OCI-M2 (cell line): ENCODE data around the gene TTBK1.

ENCODE experiments used
- DNase-seq: peaks from one replicate; lab custom pipeline; 2025; ENCODE audit not compliant: unreplicated experiment; lab: John Stamatoyannopoulos, UW

The TTBK1 gene

DNA sequence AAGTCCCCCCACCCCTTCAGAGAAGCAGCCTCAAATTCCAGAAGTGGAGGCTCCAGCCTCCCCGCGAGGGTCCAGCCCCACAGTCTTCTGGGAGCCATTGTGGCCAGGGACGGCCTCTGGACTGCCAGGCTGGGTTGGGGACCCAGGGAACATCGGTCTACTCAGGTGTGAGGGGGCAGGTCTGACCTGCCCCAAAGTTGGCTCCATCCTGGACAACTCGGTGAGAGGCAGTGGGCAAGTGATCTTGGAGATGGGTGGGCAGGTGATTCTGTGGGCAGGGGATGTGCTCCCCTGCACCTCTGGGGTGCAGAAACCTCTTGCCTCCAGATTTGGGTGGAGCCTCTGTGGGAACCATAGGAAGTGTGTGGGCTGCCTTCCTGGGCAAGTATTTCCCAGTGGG is 42.6 kb downstream of the TTBK1 start:
- DNase-seq: no peak

DNA sequence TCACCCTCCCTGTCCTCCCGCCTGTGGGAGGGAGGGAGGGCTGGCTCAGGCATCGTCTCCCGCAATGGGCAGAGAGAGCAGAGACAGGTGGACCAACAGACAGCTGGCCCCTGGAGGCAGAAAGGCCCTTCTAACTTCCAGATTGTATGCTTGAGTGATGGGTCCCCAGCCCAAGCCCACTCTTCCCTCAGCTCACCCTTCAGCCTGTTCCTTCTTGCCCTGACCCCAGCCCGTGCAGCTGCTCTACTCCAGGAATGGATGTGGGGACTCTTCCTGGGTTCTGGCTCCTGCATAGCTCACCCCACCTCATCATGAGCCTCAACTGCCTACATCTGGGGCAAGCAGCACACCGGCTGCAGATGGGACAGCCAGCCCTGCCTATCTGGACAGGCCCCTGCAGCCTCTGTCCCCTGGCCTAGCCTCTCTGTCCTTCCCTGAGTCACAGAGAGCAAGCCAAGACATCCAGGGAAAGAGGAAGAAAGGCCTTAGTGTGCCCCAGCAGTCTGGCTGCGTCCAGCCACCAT is 43.2 kb downstream of the TTBK1 start:
- no peak for DNase-seq

DNA sequence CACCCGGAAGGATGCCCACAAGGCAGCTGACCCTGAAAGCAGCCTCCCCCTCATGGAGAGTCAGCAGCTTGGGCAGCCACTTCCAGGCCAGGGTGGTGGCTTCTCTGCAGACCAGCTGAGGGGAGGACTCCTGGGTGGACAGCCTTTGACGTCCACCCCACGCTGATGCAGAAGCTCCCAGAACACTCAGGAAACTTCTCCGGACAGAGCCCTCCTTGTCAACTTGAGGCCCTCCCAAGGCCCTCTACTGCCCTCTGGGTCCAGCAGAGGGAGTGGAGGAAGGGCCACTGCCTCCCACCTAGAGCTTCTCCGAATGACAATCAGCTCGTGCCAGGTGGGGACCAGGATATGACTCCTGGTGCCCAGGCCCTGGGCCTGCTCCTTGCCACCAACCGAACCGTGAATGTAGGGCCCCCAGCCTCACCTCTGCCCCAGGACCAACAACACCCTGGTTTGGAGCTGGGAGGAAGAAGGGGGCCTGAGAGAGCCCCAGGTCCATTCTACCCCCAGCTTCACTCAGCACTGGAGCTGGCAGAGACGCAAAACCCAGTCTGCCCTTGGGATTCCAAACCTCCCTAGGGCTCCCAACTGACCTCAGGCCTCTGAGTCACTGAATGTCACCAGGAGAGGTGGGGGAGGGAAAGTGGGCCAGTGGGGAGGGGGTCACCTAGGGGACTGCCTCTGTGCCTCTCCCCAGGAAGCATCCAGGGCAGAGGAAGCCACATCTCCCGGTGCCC is 43.9 kb downstream of the TTBK1 start:
- no peak for DNase-seq

DNA sequence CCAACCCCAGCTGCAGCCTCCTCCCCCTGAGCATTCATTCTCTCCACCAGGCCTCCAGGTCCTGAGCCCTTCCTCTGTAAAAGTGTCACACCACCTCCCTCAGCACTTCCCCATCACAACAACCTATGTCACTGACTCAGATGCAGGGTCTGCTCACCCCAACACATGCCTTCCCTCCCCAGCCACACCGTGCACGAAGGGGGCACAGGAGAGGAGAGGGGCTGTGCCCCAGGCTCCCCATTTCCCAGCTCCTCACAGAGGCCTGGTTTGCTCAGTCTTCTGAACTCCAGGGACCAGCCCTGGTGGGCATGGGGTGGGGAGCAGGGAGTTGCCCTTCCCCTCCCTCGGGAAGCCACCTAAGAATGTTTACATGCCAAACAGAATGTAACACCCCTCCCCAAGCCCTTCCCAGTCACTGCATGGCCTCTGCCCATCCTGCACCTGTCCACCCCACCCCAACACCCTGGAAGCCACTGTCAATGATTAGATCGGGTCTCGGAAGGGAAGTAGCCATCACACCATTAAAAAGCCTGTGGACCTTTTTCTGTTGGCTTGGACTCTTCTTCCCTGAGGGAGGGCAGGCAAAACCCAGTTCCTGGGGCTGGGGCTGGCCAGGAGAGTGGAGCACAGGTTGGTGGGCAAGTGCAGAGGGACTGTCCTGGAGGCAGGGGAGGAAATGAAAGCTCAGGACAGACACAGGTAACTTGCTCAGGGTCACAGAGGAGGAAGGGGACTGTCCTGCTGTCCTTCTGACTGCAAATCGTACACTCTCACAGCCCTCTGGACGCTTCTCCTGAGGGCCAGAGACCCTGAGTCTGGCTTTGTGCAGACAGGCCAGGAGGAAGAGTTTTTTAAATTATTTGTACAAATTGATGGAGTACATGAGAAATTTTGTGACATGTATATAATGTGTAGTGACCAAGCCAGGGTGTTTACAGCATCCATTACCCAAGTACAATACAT is 44.7 kb downstream of the TTBK1 start:
- DNase-seq: no peak

DNA sequence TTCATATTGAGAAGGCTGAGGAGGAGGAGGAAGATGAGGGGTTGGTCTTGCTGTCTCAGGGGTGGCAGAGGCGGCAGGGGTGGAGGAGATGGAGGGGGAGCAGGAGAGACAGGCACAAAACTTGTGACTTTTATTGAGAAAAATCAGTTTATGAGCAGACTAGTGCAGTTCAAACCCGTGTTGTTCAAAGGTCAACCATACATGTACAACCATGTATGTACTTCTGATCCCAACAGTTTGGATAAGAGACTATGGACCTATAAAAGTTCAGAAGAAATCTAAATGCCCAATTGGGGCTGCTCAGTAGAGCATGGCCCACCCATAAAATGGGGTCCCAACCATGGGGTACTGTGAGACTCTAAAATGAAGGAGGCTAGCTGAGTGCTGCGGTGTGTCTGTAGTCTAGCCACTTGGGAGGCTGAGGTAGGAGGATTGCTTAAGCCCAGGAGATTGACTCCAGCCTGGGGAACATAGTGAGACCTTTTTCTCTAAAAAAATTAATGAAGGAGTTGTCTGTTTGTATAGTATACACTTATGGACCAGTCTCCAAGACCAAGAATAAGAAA is 47.1 kb downstream of the TTBK1 start:
- no peak for DNase-seq

DNA sequence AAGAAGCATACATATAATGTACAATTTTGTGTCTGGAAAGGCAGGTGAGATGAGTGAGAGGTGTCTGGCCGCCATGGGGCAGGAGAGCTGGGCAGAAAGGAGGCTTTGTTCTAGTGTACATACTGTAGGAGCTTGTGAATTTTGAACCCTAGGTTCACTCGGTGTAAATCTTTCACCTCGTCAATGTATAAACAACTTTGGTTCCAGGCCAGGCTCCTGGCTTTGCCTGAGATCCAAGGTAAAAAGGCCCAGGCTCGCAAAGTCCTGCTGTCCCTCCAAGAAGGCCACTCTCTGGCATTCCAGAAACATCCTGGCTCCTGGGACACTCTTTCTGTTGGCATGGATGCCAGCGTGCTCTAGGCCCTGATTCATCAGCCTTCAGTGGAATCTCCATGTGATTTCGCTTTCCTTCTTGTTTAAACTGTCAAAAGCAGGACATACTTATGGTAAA is 47.6 kb downstream of the TTBK1 start:
- no peak for DNase-seq

DNA sequence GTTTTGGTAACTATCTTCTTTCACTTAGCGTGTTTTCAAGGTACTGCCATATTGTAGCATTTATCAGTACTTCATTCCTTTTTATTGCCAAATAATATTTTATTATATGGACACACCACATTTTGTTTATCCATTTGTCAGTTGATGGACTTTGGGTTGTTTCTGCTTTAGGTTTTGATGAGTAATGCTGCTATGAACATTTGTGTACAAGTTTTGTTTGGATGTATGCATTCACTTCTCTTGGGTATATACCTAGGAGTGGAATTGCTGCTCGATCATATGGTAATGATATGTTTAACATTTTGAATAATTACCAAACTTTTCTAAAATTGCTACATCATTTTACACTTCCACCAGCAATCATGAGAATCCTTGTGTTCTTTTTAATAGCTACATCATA is 48.4 kb downstream of the TTBK1 start:
- DNase-seq: no peak

DNA sequence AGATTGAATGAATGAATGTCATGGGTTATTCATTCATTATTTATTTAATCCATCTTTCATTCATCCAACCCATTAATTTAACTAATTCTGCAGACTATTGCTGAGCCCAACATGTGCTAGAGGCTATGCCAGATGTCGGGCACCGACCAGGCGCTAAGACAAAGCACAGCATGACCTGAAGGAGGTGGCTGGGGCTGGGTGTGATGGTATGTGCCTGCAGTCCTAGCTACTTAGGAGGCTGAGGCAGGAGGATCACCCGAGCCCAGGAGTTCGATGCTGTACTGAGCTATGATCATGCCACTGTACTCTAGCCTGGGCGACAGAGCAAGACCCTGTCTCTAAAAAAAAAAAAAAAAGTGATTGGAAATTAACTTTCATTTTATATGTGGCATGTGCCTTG is 49.1 kb downstream of the TTBK1 start:
- DNase-seq: no peak

DNA sequence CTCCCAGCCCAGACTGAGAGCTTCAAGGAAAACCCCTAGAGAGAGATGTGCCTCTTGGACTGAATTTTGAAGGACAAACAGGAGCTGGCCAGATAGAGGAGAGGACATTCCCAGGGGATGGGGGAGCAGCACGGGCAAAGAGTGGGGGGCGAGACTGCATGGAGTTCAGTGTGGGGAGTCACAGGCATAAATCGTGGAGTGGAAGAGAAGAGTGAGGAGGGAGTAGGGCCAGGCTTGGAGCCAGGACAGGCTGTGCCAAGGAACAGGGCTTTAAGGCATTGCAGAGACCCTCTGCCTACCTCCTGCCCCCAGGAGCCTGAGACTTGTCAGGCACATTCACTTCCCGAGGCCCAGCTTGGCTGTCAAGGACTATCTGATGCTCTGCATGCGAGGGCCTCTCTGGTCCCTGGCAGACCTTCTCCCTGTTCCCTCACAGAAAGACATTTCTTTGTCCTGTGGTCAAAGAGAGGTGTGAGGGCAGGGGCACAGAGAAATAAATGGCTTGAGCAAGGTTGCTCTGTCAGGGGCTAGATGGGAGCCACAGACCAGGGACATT is 49.6 kb downstream of the TTBK1 start:
- no peak for DNase-seq

DNA sequence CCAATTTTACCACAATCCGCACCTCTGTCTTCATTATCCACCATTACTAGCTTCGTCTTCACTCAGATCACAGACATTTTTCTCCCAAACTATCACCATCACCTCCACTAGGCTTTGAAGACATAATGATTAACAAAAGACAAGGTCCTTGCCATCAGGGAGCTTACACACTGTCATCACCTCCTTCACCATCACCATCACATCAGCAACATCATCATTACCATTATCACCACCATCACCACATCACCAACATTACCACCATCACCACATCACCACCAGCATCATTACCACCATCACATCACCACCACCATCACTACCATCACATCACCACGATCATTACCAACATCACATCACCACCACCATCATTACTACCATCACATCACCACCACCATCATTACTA is 50.4 kb downstream of the TTBK1 start:
- no peak for DNase-seq

DNA sequence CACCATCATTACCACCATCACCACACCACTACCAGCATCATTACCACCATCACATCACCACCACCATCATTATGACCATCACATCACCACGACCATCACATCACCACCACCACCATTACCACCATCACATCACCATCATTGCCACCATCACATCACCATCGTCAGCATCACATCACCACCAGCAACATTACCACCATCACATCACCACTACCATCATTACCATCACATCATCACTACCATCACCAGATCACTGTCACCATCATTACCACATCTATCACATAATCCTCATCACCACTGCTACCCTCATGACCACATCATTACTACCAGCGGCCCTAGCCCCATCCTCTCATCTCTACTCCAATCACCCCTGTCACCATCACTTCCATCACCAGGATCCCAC is 51.3 kb downstream of the TTBK1 start:
- no peak for DNase-seq

DNA sequence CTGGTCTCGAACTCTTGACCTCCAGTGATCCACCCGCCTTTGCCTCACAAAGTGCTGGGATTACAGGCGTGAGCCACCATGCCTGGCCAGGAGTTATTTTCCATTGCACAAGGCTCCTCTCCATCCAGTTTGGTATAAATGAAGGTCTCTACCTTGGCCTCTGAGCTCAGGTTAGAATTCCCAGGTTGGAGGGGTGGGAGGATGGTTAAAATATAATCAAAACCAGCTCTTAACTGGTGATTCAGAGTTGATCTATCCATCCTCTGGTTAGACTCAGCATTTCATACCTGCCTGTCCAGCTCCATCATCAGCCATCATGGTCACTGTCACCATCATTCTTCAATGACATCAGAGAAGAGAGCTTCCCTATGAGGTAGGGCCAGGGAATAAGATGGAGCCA is 52.2 kb downstream of the TTBK1 start:
- DNase-seq: no peak

DNA sequence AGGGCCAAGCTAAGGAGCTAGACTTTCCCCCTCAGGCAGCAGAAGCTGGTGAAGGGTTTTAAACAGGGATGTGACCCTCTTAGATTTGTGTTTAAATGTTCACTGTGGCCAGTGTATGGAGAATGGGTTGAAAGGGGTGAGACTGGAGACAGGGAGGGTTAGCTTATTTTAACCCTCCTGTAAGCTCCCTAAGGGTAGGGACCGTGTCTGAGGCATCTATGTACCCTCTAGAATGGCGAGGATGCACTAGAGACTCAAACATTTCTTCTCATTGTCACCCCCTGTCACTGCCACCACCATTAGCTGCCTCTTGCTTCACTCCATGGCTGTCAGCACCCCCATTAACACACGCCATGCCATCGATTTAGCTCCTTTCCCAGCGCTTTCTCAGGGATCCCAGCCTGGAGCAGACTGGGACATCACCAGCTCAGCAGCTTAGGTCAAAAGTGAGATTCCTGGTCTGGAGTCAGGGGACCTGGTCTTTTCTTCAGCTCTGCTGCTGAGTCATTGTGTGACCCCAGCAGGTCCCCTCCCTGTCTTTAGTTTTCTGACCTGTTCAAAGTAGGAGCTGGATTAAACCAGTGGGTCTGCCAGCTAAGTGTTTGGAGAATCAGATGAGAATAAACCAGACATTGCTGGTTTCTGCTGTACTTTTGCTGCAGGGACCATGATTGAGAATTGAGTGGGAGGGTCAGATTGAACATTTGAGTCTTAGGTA is 53.7 kb downstream of the TTBK1 start:
- no peak for DNase-seq

DNA sequence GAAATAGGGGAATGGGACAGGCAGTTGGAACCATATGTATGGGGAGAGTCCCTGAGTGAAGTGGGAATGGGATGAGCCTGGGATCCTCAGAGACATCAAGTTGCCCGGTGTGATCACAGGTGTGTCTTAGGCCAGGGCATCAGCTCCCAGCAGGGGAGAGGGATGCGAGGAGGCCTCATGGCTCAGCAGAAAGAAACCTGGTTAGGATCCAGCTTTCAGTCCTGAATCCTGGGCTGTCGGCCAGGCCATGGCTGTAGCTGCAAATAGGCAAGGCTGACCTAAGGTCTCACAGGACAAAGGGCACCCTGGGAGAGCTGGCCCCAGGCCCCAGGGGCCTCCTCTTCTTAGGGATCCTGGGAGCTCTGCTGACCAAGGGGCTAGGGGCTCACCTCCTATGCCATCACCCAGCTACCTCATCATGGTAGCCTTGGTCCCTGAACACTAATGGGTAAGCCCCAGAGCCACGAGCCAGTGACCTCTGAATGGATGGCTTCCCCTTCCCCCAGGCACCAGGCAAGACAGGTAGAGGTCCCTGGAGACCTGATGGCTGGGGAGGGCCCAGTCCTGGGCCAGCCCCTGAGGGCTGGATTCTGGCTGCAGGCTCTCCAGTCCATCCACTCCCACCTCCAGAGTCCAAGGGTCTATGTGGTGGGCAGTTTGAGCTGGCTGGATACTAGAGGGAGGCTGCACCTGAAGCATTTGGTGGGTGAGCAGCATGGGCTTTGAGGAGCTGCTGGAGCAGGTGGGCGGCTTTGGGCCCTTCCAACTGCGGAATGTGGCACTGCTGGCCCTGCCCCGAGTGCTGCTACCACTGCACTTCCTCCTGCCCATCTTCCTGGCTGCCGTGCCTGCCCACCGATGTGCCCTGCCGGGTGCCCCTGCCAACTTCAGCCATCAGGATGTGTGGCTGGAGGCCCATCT is 54.6 kb downstream of the TTBK1 start, which contains the start of gene SLC22A7:
SLC22A7 (plus strand) TSS at position 617 of the 921 bp plus-strand sequence; CDS start at position 716, 99 bp downstream.
- no peak for DNase-seq

DNA sequence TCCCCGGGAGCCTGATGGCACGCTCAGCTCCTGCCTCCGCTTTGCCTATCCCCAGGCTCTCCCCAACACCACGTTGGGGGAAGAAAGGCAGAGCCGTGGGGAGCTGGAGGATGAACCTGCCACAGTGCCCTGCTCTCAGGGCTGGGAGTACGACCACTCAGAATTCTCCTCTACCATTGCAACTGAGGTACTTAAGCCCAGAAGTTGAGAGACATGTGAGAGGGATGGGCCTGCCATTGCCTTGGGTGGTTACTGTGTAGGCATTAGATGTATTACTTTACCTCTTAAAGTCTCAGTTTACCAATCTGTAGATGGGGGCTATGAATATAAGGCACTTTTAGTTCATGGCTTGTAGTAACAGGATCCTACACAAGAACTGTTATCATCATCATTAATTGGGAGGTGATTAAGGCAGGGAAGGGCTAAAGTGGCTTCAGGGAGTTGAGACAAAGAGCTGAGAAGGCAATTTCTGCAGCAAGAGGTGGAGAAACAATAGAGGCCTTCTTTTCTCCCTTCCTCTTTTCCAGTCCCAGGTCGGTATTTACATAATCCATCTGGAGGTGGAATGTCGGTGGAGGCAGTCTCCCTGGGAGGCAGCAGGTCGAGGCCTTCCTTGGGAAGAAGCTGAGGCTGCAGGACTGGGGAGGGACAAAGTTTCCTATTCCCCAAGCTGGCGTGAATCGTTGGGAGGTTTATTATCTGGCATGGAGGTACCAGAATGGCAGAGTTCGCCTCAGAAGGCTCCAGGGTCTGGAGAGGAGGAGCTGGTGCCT is 55.5 kb downstream of the TTBK1 start:
- DNase-seq: no peak

DNA sequence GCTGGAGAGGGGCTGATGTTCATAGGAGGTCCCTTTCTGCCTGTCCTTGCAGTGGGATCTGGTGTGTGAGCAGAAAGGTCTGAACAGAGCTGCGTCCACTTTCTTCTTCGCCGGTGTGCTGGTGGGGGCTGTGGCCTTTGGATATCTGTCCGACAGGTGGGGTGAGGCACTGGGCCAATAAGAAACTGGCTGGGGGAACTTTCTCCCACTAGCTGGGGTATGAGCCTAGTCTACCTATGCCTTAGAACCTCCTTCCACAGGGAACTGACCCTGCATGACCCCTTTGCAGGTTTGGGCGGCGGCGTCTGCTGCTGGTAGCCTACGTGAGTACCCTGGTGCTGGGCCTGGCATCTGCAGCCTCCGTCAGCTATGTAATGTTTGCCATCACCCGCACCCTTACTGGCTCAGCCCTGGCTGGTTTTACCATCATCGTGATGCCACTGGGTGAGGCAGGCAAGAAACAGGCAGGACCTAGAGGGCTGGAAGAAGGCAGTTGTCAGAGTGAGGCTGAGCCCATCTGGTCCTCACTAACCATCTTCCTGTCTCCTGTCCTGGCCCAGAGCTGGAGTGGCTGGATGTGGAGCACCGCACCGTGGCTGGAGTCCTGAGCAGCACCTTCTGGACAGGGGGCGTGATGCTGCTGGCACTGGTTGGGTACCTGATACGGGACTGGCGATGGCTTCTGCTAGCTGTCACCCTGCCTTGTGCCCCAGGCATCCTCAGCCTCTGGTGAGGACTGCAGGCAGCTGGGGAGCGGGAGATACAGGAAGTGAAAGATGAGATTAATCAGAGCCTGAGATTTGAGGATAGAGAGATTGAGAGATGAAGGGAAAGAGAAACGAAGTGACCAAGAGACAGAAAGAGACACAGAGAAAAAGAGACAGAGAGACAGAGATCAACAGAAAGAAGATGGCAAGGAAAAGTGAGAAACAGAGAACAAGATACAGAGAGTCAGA is 56.3 kb downstream of the TTBK1 start:
- DNase-seq: no peak

DNA sequence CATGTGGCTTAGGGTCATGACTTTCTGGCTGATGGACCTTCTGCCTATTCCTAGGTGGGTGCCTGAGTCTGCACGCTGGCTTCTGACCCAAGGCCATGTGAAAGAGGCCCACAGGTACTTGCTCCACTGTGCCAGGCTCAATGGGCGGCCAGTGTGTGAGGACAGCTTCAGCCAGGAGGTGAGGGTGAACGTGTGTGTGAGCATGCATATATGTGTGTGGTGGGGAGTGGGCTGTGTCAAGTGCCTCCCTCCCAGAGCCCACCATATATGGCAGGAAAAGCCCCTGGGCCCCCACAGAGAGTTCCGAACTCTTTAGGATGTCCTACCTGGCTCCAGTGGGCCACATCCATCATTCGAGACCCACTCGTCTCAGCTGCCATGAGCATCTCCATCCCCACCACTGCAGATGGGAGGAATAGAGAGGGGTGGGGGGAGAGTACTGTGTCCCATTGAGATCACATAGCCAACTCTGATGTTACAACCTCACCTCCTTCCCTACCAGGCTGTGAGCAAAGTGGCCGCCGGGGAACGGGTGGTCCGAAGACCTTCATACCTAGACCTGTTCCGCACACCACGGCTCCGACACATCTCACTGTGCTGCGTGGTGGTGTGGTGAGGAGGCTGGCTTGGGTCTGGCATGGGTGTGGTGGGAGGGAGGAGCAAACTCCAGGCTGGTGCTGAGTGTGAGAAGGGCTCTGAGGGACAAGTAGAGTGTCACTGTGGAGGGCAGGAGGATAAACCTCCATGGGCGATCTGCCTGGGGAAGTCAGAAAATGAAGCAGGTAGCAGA is 58.0 kb downstream of the TTBK1 start:
- no peak for DNase-seq
